Liver (tissue), 9 donors: ENCODE data around the gene SFXN2. TPM values are rescaled to one million over a fixed set of nuclear protein-coding genes. Genes with fewer than 3 reads are reported as not detected.

Source experiments
- DNase-seq: peaks from one replicate; pipeline ENCODE4 v3.0.0-alpha.2; 2017; ENCODE audit warnings: low spot score
- H3K27ac ChIP-seq, 2 donors: one replicate each; pipeline ENCODE4 v1.7.0; 2013; ENCODE audit warnings: inconsistent platforms in 2 of 2, low read length in 2 of 2, control low read depth in 1 of 2, low read depth in 1 of 2, mild to moderate bottlenecking in 1 of 2
- H3K27me3 ChIP-seq, 4 donors: one replicate each; pipeline versions ENCODE4 v1.6.1 to v1.7.0; 2013; ENCODE audit warnings: low read length in 3 of 4, inconsistent platforms in 1 of 4, mild to moderate bottlenecking in 1 of 4, moderate library complexity in 1 of 4; ENCODE audit not compliant: control insufficient read depth in 4 of 4, insufficient read depth in 4 of 4
- H3K36me3 ChIP-seq, 4 donors: one replicate each; pipeline versions ENCODE4 v1.6.1 to v1.7.0; 2013; ENCODE audit warnings: low read length in 3 of 4, mild to moderate bottlenecking in 3 of 4, low read depth in 1 of 4, moderate library complexity in 1 of 4; ENCODE audit not compliant: control insufficient read depth in 4 of 4, insufficient read depth in 3 of 4
- H3K4me1 ChIP-seq, 4 donors: one replicate each; pipeline versions ENCODE4 v1.6.1 to v1.7.0; 2013; ENCODE audit warnings: low read length in 3 of 4, mild to moderate bottlenecking in 3 of 4, moderate library complexity in 1 of 4; ENCODE audit not compliant: control insufficient read depth in 4 of 4, insufficient read depth in 4 of 4
- H3K4me3 ChIP-seq, 3 donors: one replicate each; pipeline versions ENCODE4 v1.6.1 to v1.7.0; 2013; ENCODE audit warnings: low read length in 3 of 3, control low read depth in 1 of 3, low read depth in 1 of 3, mild to moderate bottlenecking in 1 of 3
- H3K9ac ChIP-seq, 2 donors: one replicate each; pipeline ENCODE4 v1.7.0; 2013; ENCODE audit warnings: low read length in 2 of 2, mild to moderate bottlenecking in 2 of 2, moderate library complexity in 2 of 2, control low read depth in 1 of 2, low read depth in 1 of 2
- H3K9me3 ChIP-seq, 4 donors: one replicate each; pipeline versions ENCODE4 v1.6.1 to v1.7.0; 2013; ENCODE audit warnings: low read length in 3 of 4; ENCODE audit not compliant: control insufficient read depth in 4 of 4
- ATF3 ChIP-seq: IDR thresholded peaks from 2 replicates; pipeline ENCODE4 v1.6.1; 2016; ENCODE audit warnings: antibody characterized with exemption
- CTCF ChIP-seq: fragments of 150-350 bp; IDR thresholded peaks from 2 replicates; pipeline ENCODE4 v1.5.1; 2017; ENCODE audit warnings: improper control_type of control experiment, low read depth, low read length; ENCODE audit not compliant: missing input control
- EGR1 ChIP-seq, 2 donors: IDR thresholded peaks; 2 replicates each; pipeline ENCODE4 v1.6.1; 2016 to 2018; ENCODE audit warnings: antibody characterized with exemption in 2 of 2, low read depth in 2 of 2
- FOXA1 ChIP-seq: IDR thresholded peaks from 2 replicates; pipeline ENCODE4 v1.6.1; 2016; ENCODE audit warnings: antibody characterized with exemption
- FOXA2 ChIP-seq: IDR thresholded peaks from 2 replicates; pipeline ENCODE4 v1.6.1; 2016; ENCODE audit warnings: antibody characterized with exemption
- GABPA ChIP-seq, 2 donors: IDR thresholded peaks in 1 of 2; conservative IDR thresholded peaks in 1 of 2; 2 replicates each; pipeline ENCODE4 v1.6.1; 2016; ENCODE audit warnings: antibody characterized with exemption in 2 of 2, mild to moderate bottlenecking in 1 of 2, moderate library complexity in 1 of 2
- HNF4A ChIP-seq, 2 donors: conservative IDR thresholded peaks; 2 replicates each; pipeline ENCODE4 v1.6.1; 2016; ENCODE audit warnings: antibody characterized with exemption in 2 of 2, mild to moderate bottlenecking in 2 of 2
- HNF4G ChIP-seq: IDR thresholded peaks from 2 replicates; pipeline ENCODE4 v1.6.1; 2016; ENCODE audit warnings: antibody characterized with exemption
- JUND ChIP-seq, 2 donors: IDR thresholded peaks; 2 replicates each; pipeline ENCODE4 v1.6.1; 2016; ENCODE audit warnings: antibody characterized with exemption in 2 of 2
- NR2F2 ChIP-seq: IDR thresholded peaks from 2 replicates; pipeline ENCODE4 v1.6.1; 2016; ENCODE audit warnings: antibody characterized with exemption
- RAD21 ChIP-seq, 2 donors: IDR thresholded peaks; 2 replicates each; pipeline ENCODE4 v1.6.1; 2016; ENCODE audit warnings: antibody characterized with exemption in 2 of 2, mild to moderate bottlenecking in 2 of 2
- RXRA ChIP-seq, 2 donors: IDR thresholded peaks; 2 replicates each; pipeline ENCODE4 v1.6.1; 2017 to 2018; ENCODE audit warnings: antibody characterized with exemption in 2 of 2, mild to moderate bottlenecking in 1 of 2
- SP1 ChIP-seq: IDR thresholded peaks from 2 replicates; pipeline ENCODE4 v1.6.1; 2018; ENCODE audit warnings: antibody characterized with exemption, mild to moderate bottlenecking
- TAF1 ChIP-seq: conservative IDR thresholded peaks from 2 replicates; pipeline ENCODE4 v1.6.1; 2016; ENCODE audit warnings: antibody characterized with exemption, mild to moderate bottlenecking
- YY1 ChIP-seq: IDR thresholded peaks from 2 replicates; pipeline ENCODE4 v1.6.1; 2016; ENCODE audit warnings: antibody characterized with exemption, mild to moderate bottlenecking
- WGBS: extraction: QIAGEN DNeasy Blood & Tissue Kit; methylation state at CpG from one replicate; pipeline ENCODE4 v1.1.7; 2013; 5-methylcytosine and 5-hydroxymethylcytosine counted together
- polyA plus RNA-seq, 2 donors: library from polyadenylated mRNA; stranded (reverse) in 1 of 2; unstranded in 1 of 2; fragments of 200-250 nt in 1 of 2; fragments of >200 nt in 1 of 2; fragmentation: Nextera tagmentation in 1 of 2; extraction: Ambion mirVana in 1 of 2; gene quantifications; one replicate each; pipeline versions ENCODE4 v1.2.1 to v1.2.3, GENCODE V29; 2013 to 2015
- total RNA-seq, 2 donors: library from RNA; depleted of rRNA; stranded (reverse); fragments of >200 nt; gene quantifications; one replicate each; pipeline ENCODE4 v1.2.3, GENCODE V29; 2014
- TF ChIP-seq, protein P1 (sequence below): IDR thresholded peaks from 2 replicates; pipeline ENCODE4 v1.6.1; 2016; ENCODE audit warnings: antibody characterized with exemption
- TF ChIP-seq, protein P2 (sequence below): IDR thresholded peaks from 2 replicates; pipeline ENCODE4 v1.6.1; 2016; ENCODE audit warnings: antibody characterized with exemption
- TF ChIP-seq, protein P3 (sequence below): IDR thresholded peaks from 2 replicates; pipeline ENCODE4 v1.6.1; 2016; ENCODE audit warnings: antibody characterized with exemption, mild to moderate bottlenecking
- donor health status: healthy.
- donor health status: healthy.
- donor health status: healthy.
- donor health status: healthy.
- donor health status: healthy.

SFXN2 gene
- total and polyA plus RNA-seq, 4 donors, result 6.0 to 22.6 (median 17.7) TPM

- Histone ChIP-seq H3K27me3 (no peaks in the 10 kb centered on the region), H3K9me3 (no peaks in the 10 kb centered on the region), H3K4me3 (no peak overlapping the region), H3K4me1 (peaks cover 39 to 59% (median 52%) of the 10 kb centered on the region in 4 donors), H3K27ac (peak overlapping the region; percentile 97), H3K36me3 (no peaks in the 10 kb centered on the region), H3K9ac (peak overlapping the region; percentile 11 to 24)
- TF ChIP-seq HNF4A (conservative IDR thresholded peaks at IDR 0.05), result peak; percentile 24 to 39
- TF ChIP-seq JUND (IDR thresholded peaks at IDR 0.05), result peak in 1 of 2 donors; percentile 17
- TF ChIP-seq HNF4G, result no peak
- 28% methylated on average over 8 of the region's 8 CpGs for WGBS
- no peak for DNase-seq
Observed at GRCh38 chr10:102781090-102781920, 66.9 kb downstream of the SFXN2 start.

- Histone ChIP-seq H3K4me3 (no peak overlapping the region), H3K27me3 (no peaks in the 10 kb centered on the region), H3K9ac (peak overlapping the region; percentile 54 to 87), H3K36me3 (no peaks in the 10 kb centered on the region), H3K4me1 (peaks cover 36 to 52% (median 45%) of the 10 kb centered on the region in 4 donors), H3K9me3 (no peaks in the 10 kb centered on the region), H3K27ac (peak overlapping the region; percentile 97)
- no peak for DNase-seq
- WGBS, result 28% methylated on average over 6 of the region's 6 CpGs
- TF ChIP-seq SP1 (no peak), GABPA (IDR thresholded peaks at IDR 0.05 in 1 of 2, conservative IDR thresholded peaks at IDR 0.05 in 1 of 2) (peak; percentile 9 to 25), FOXA2 (peak; percentile 34), HNF4G (no peak), FOXA1 (no peak), EGR1 (IDR thresholded peaks at IDR 0.05; ENCODE audit: low read depth in 2 of 2) (peak; percentile 35 to 81), ATF3 (no peak), TAF1 (no peak), RAD21 (IDR thresholded peaks at IDR 0.05) (peak; percentile 20 to 37), JUND (IDR thresholded peaks at IDR 0.05) (peak in 1 of 2 donors; percentile 67), RXRA (IDR thresholded peaks at IDR 0.05) (peak; percentile 50 to 59), HNF4A (conservative IDR thresholded peaks at IDR 0.05) (peak; percentile 59 to 67), YY1 (peak; percentile 51), NR2F2 (no peak), CTCF (no peak)
- TF ChIP-seq, protein P1, sequence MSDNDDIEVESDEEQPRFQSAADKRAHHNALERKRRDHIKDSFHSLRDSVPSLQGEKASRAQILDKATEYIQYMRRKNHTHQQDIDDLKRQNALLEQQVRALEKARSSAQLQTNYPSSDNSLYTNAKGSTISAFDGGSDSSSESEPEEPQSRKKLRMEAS, result peak; percentile 67
- TF ChIP-seq, protein P2, sequence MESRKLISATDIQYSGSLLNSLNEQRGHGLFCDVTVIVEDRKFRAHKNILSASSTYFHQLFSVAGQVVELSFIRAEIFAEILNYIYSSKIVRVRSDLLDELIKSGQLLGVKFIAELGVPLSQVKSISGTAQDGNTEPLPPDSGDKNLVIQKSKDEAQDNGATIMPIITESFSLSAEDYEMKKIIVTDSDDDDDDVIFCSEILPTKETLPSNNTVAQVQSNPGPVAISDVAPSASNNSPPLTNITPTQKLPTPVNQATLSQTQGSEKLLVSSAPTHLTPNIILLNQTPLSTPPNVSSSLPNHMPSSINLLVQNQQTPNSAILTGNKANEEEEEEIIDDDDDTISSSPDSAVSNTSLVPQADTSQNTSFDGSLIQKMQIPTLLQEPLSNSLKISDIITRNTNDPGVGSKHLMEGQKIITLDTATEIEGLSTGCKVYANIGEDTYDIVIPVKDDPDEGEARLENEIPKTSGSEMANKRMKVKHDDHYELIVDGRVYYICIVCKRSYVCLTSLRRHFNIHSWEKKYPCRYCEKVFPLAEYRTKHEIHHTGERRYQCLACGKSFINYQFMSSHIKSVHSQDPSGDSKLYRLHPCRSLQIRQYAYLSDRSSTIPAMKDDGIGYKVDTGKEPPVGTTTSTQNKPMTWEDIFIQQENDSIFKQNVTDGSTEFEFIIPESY, result peak; percentile 31
- TF ChIP-seq, protein P3, sequence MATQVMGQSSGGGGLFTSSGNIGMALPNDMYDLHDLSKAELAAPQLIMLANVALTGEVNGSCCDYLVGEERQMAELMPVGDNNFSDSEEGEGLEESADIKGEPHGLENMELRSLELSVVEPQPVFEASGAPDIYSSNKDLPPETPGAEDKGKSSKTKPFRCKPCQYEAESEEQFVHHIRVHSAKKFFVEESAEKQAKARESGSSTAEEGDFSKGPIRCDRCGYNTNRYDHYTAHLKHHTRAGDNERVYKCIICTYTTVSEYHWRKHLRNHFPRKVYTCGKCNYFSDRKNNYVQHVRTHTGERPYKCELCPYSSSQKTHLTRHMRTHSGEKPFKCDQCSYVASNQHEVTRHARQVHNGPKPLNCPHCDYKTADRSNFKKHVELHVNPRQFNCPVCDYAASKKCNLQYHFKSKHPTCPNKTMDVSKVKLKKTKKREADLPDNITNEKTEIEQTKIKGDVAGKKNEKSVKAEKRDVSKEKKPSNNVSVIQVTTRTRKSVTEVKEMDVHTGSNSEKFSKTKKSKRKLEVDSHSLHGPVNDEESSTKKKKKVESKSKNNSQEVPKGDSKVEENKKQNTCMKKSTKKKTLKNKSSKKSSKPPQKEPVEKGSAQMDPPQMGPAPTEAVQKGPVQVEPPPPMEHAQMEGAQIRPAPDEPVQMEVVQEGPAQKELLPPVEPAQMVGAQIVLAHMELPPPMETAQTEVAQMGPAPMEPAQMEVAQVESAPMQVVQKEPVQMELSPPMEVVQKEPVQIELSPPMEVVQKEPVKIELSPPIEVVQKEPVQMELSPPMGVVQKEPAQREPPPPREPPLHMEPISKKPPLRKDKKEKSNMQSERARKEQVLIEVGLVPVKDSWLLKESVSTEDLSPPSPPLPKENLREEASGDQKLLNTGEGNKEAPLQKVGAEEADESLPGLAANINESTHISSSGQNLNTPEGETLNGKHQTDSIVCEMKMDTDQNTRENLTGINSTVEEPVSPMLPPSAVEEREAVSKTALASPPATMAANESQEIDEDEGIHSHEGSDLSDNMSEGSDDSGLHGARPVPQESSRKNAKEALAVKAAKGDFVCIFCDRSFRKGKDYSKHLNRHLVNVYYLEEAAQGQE, result peak; percentile 55
Observed at GRCh38 chr10:102781921-102782557, 67.6 kb downstream of the SFXN2 start.
